DND-41 (cell line): ENCODE data around the gene IVNS1ABP.
"Not testable (repeated sequence)": the region's sequence is repeated elsewhere in the genome, so short reads cannot be mapped to it uniquely, and the experiment has no call there.

Source experiments
- ATAC-seq: fragments of 200-7000 bp; cut with Tn5 transposase; 3 replicates; pipeline ENCODE4 v1.9.1; 2021; ENCODE audit warnings: low read depth; ENCODE audit not compliant: insufficient read depth
- DNase-seq: peaks from one replicate; pipeline ENCODE4 v3.0.0-alpha.2; 2020
- H2AFZ ChIP-seq: 2 replicates; pipeline ENCODE4 v1.6.0; 2012; ENCODE audit warnings: low read depth, low read length
- H3K27ac ChIP-seq: 2 replicates; pipeline ENCODE4 v1.5.1; 2012; ENCODE audit warnings: low read length, inconsistent platforms
- H3K27me3 ChIP-seq: fragments of 200-600 bp; sonication (generic); 2 replicates; pipeline ENCODE4 v1.6.0; 2012; ENCODE audit warnings: low read length, mild to moderate bottlenecking, inconsistent platforms; ENCODE audit not compliant: insufficient read depth, poor library complexity
- H3K36me3 ChIP-seq: 2 replicates; pipeline ENCODE4 v1.5.1; 2012; ENCODE audit warnings: low read length, inconsistent platforms; ENCODE audit not compliant: insufficient read depth
- H3K4me1 ChIP-seq: 2 replicates; pipeline ENCODE4 v1.5.1; 2012; ENCODE audit warnings: mild to moderate bottlenecking, low read length; ENCODE audit not compliant: insufficient read depth
- H3K4me2 ChIP-seq: 2 replicates; pipeline ENCODE4 v1.6.0; 2012; ENCODE audit warnings: mild to moderate bottlenecking, moderate library complexity, low read length, inconsistent platforms; ENCODE audit not compliant: insufficient read depth
- H3K4me3 ChIP-seq, 2 experiments: fragments of 200-600 bp in 1 of 2; shearing (Covaris generic) in 1 of 2; 2 replicates each; pipeline ENCODE4 v1.5.1; 2012 to 2016; ENCODE audit warnings: inconsistent platforms in 2 of 2, low read length in 2 of 2, mild to moderate bottlenecking in 2 of 2, low read depth in 1 of 2, moderate library complexity in 1 of 2
- H3K79me2 ChIP-seq: 2 replicates; pipeline ENCODE4 v1.6.0; 2012; ENCODE audit warnings: low read length, inconsistent platforms; ENCODE audit not compliant: insufficient read depth
- H3K9ac ChIP-seq: 2 replicates; pipeline ENCODE4 v1.6.0; 2012; ENCODE audit warnings: low read depth, mild to moderate bottlenecking, inconsistent platforms, low read length, moderate library complexity
- H3K9me3 ChIP-seq: 2 replicates; pipeline ENCODE4 v1.5.1; 2012; ENCODE audit warnings: low read length, moderate library complexity, mild to moderate bottlenecking, inconsistent platforms; ENCODE audit not compliant: insufficient read depth, severe bottlenecking
- H4K20me1 ChIP-seq: 2 replicates; pipeline ENCODE4 v1.6.0; 2012; ENCODE audit warnings: low read length; ENCODE audit not compliant: insufficient read depth
- EZH2 ChIP-seq: IDR thresholded peaks from 3 replicates; pipeline ENCODE4 v1.6.1; 2012; ENCODE audit warnings: borderline replicate concordance, low read depth, mild to moderate bottlenecking, moderate library complexity, low read length, inconsistent platforms; ENCODE audit not compliant: severe bottlenecking
- TF ChIP-seq, protein P1 (sequence below): IDR thresholded peaks from 2 replicates; pipeline ENCODE4 v1.5.1; 2012; ENCODE audit warnings: borderline replicate concordance, low read length, moderate library complexity, mild to moderate bottlenecking; ENCODE audit not compliant: poor library complexity, severe bottlenecking; ENCODE audit errors: extremely low read depth

The IVNS1ABP gene

DNA sequence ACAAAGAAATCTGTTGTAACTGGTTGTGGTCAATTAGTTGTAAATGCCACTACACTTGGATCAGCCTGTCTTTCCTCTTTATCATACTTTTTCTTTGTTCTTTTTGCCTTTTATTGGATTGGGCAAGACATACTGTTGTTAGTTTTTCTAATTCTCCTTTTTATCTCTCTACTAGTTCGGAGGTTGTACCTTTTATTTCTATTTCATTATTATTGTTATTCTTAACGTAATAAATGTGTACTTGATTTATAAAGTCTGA, 59.2 kb downstream of the IVNS1ABP start:
- no peaks in the 10 kb centered on the region for H3K9me3 ChIP-seq
- H3K79me2 ChIP-seq = no peaks in the 10 kb centered on the region
- no peak overlapping the region for H3K4me3 ChIP-seq
- no peak overlapping the region for H3K9ac ChIP-seq
- H3K4me2 ChIP-seq = peak overlapping the region; percentile 51; the same call in 1 of the 2 replicates
- H3K36me3 ChIP-seq = no peaks in the 10 kb centered on the region
- ATAC-seq (no peak), DNase-seq (no peak)
- no peaks in the 10 kb centered on the region for H3K27me3 ChIP-seq
- no peak for TF ChIP-seq EZH2
- TF ChIP-seq, protein P1, sequence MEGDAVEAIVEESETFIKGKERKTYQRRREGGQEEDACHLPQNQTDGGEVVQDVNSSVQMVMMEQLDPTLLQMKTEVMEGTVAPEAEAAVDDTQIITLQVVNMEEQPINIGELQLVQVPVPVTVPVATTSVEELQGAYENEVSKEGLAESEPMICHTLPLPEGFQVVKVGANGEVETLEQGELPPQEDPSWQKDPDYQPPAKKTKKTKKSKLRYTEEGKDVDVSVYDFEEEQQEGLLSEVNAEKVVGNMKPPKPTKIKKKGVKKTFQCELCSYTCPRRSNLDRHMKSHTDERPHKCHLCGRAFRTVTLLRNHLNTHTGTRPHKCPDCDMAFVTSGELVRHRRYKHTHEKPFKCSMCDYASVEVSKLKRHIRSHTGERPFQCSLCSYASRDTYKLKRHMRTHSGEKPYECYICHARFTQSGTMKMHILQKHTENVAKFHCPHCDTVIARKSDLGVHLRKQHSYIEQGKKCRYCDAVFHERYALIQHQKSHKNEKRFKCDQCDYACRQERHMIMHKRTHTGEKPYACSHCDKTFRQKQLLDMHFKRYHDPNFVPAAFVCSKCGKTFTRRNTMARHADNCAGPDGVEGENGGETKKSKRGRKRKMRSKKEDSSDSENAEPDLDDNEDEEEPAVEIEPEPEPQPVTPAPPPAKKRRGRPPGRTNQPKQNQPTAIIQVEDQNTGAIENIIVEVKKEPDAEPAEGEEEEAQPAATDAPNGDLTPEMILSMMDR = no peak
- peaks cover 13% of the 10 kb centered on the region for H3K4me1 ChIP-seq
- H4K20me1 ChIP-seq = no peaks in the 10 kb centered on the region
- H2AFZ ChIP-seq = 0 out of 2 replicates have a peak overlapping the region, but pooled peaks have one; percentile 68
- H3K27ac ChIP-seq = no peak overlapping the region

DNA sequence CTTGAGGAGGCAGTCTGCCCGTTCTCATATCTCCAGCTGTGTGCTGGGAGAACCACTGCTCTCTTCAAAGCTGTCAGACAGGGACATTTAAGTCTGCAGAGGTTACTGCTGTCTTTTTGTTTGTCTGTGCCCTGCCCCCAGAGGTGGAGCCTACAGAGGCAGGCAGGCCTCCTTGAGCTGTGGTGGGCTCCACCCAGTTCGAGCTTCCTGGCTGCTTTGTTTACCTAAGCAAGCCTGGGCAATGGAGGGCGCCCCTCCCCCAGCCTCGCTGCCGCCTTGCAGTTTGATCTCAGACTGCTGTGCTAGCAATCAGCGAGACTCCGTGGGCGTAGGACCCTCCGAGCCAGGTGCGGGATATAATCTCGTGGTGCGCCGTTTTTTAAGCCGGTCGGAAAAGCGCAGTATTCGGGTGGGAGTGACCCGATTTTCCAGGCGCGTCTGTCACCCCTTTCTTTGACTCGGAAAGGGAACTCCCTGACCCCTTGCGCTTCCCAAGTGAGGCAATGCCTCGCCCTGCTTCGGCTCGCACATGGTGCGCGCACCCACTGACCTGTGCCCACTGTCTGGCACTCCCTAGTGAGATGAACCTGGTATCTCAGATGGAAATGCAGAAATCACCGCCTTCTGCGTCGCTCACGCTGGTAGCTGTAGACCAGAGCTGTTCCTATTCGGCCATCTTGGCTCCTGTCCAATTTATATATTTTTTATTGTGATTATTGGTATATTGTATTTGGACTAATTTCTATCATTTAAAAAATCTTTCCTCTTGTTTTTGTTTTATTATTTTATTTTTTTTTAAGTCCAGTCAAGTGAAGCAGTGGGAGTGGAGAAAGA, 59.7 kb downstream of the IVNS1ABP start:
- H4K20me1 ChIP-seq, H3K27ac ChIP-seq, H3K36me3 ChIP-seq, H3K79me2 ChIP-seq, ATAC-seq, H3K9me3 ChIP-seq, H3K27me3 ChIP-seq: not testable (repeated sequence)
- Histone ChIP-seq H3K4me2 (peak overlapping the region; percentile 53), H3K9ac (peak overlapping the region; percentile 25; the same call in 1 of the 2 replicates), H3K4me3 (peak overlapping the region in 1 of 2 experiments; percentile 27; a peak in 1 of 4 replicates), H3K4me1 (peaks cover 13% of the 10 kb centered on the region), H2AFZ (peak overlapping the region; percentile 68; the same call in 1 of the 2 replicates)
- DNase-seq = peak; percentile 9

DNA sequence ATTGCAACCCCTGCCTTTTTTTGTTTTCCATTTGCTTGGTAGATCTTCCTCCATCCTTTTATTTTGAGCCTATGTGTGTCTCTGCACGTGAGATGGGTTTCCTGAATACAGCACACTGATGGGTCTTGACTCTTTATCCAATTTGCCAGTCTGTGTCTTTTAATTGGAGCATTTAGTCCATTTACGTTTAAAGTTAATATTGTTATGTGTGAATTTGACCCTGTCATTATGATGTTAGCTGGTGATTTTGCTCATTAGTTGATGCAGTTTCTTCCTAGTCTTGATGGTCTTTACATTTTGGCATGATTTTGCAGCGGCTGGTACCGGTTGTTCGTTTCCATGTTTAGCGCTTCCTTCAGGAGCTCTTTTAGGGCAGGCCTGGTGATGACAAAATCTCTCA, 61.4 kb downstream of the IVNS1ABP start:
- not testable (repeated sequence) for H3K79me2 ChIP-seq, H3K4me3 ChIP-seq, H2AFZ ChIP-seq, H3K36me3 ChIP-seq, H3K27ac ChIP-seq, H3K9me3 ChIP-seq, DNase-seq, H3K9ac ChIP-seq, H4K20me1 ChIP-seq, H3K4me2 ChIP-seq, H3K27me3 ChIP-seq, ATAC-seq
- peaks cover 13% of the 10 kb centered on the region for H3K4me1 ChIP-seq

DNA sequence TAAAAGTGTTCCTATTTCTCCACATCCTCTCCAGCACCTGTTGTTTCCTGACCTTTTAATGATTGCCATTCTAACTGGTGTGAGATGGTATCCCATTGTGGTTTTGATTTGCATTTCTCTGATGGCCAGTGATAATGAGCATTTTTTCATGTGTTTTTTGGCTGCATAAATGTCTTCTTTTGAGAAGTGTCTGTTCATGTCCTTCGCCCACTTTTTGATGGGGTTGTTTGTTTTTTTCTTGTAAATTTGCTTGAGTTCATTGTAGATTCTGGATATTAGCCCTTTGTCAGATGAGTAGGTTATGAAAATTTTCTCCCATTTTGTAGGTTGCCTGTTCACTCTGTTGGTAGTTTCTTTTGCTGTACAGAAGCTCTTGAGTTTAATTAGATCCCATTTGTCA, 64.6 kb downstream of the IVNS1ABP start:
- not testable (repeated sequence) for DNase-seq, H3K9me3 ChIP-seq, H3K79me2 ChIP-seq, ATAC-seq, H3K9ac ChIP-seq, H3K4me1 ChIP-seq, H3K27ac ChIP-seq, H3K36me3 ChIP-seq, H4K20me1 ChIP-seq, H3K4me3 ChIP-seq, H2AFZ ChIP-seq, H3K4me2 ChIP-seq, H3K27me3 ChIP-seq

DNA sequence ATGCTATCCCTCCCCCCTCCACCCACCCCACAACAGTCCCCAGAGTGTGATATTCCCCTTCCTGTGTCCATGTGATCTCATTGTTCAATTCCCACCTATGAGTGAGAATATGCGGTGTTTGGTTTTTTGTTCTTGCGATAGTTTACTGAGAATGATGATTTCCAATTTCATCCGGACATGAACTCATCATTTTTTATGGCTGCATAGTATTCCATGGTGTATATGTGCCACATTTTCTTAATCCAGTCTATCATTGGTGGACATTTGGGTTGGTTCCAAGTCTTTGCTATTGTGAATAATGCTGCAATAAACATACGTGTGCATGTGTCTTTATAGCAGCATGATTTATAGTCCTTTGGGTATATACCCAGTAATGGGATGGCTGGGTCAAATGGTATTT, 65.1 kb downstream of the IVNS1ABP start:
- not testable (repeated sequence) for H3K79me2 ChIP-seq, H3K4me1 ChIP-seq, ATAC-seq, H3K9ac ChIP-seq, H3K9me3 ChIP-seq, DNase-seq, H3K36me3 ChIP-seq, H3K4me3 ChIP-seq, H3K27me3 ChIP-seq, H3K4me2 ChIP-seq, H4K20me1 ChIP-seq, H3K27ac ChIP-seq, H2AFZ ChIP-seq
